ENCODE data around the gene ENAH.

ENAH gene

GRCh38 chr1:225608014-225608796 is 44.7 kb downstream of the ENAH start:
- H3K4me1 ChIP-seq (ENCODE audit: control insufficient read depth, low read length) = no peaks in the 10 kb centered on the region
- no peaks in the 10 kb centered on the region for H3K9me3 ChIP-seq (ENCODE audit: control insufficient read depth, insufficient read depth, low read length)
- H3K4me2 ChIP-seq (ENCODE audit: low read length) = no peak overlapping the region
- peaks cover 4% of the 10 kb centered on the region; the same call in 1 of the 2 replicates for H3K27me3 ChIP-seq (ENCODE audit: control insufficient read depth, low read length)
- no peaks in the 10 kb centered on the region for H3F3A ChIP-seq (ENCODE audit: control insufficient read depth, insufficient read depth)
- H3K27ac ChIP-seq (ENCODE audit: low read depth, low read length) = no peak overlapping the region
- H3K79me2 ChIP-seq (ENCODE audit: control insufficient read depth, low read length) = no peaks in the 10 kb centered on the region
- H3K9me2 ChIP-seq (replicated peaks; ENCODE audit: control insufficient read depth, low read length) = no peaks in the 10 kb centered on the region
- TF ChIP-seq EZH2phosphoT487 (IDR thresholded peaks at IDR 0.05; ENCODE audit: borderline replicate concordance, low read length) (no peak), CTCF (IDR thresholded peaks at IDR 0.05; ENCODE audit: low read depth, low read length, poor library complexity, severe bottlenecking) (no peak)
- H3K4me3 ChIP-seq (ENCODE audit: low read length) = no peak overlapping the region
- no peaks in the 10 kb centered on the region for H4K20me1 ChIP-seq (ENCODE audit: control insufficient read depth, insufficient read depth, low read depth, low read length)
- H3K36me3 ChIP-seq (ENCODE audit: control insufficient read depth, low read length) = no peaks in the 10 kb centered on the region

DNA sequence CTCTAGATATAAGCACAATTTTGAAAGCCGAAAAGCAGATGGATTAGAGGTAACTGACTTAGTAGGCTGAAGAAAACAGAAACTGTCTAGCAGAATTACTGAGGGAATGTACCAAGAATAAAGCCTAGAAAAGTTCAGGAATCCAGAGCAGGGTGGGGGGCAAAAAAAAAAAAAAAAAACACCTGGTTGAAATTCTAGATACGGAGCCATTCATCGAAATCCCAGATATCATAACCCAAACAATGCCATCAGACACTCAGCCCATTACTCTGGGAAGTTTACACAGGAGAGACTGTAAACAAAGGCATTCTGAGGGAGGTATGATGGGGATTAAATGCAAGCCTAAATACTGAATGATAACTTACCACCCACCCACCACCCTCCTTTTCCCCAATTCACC is 45.6 kb downstream of the ENAH start:
- H3K79me2 ChIP-seq (ENCODE audit: control insufficient read depth, low read length) = no peaks in the 10 kb centered on the region
- peaks cover 4% of the 10 kb centered on the region; the same call in 1 of the 2 replicates for H3K27me3 ChIP-seq (ENCODE audit: control insufficient read depth, low read length)
- H4K20me1 ChIP-seq (ENCODE audit: control insufficient read depth, insufficient read depth, low read depth, low read length) = no peaks in the 10 kb centered on the region
- no peak overlapping the region for H3K4me3 ChIP-seq (ENCODE audit: low read length)
- H3K9me3 ChIP-seq (ENCODE audit: control insufficient read depth, insufficient read depth, low read length) = no peaks in the 10 kb centered on the region
- no peaks in the 10 kb centered on the region for H3K36me3 ChIP-seq (ENCODE audit: control insufficient read depth, low read length)
- no peak overlapping the region for H3K4me2 ChIP-seq (ENCODE audit: low read length)
- no peak overlapping the region for H3K27ac ChIP-seq (ENCODE audit: low read depth, low read length)
- no peak for TF ChIP-seq CTCF (IDR thresholded peaks at IDR 0.05; ENCODE audit: low read depth, low read length, poor library complexity, severe bottlenecking)
- TF ChIP-seq EZH2phosphoT487 (IDR thresholded peaks at IDR 0.05; ENCODE audit: borderline replicate concordance, low read length) = no peak
- no peaks in the 10 kb centered on the region for H3K9me2 ChIP-seq (replicated peaks; ENCODE audit: control insufficient read depth, low read length)
- H3F3A ChIP-seq (ENCODE audit: control insufficient read depth, insufficient read depth) = no peaks in the 10 kb centered on the region
- no peaks in the 10 kb centered on the region for H3K4me1 ChIP-seq (ENCODE audit: control insufficient read depth, low read length)

- H3K4me1 ChIP-seq (ENCODE audit: control insufficient read depth, low read length) = no peaks in the 10 kb centered on the region
- peaks cover 4% of the 10 kb centered on the region; the same call in 1 of the 2 replicates for H3K27me3 ChIP-seq (ENCODE audit: control insufficient read depth, low read length)
- no peaks in the 10 kb centered on the region for H3K9me2 ChIP-seq (replicated peaks; ENCODE audit: control insufficient read depth, low read length)
- no peak overlapping the region for H3K4me2 ChIP-seq (ENCODE audit: low read length)
- no peaks in the 10 kb centered on the region for H3K36me3 ChIP-seq (ENCODE audit: control insufficient read depth, low read length)
- H3K4me3 ChIP-seq (ENCODE audit: low read length) = no peak overlapping the region
- H3F3A ChIP-seq (ENCODE audit: control insufficient read depth, insufficient read depth) = no peaks in the 10 kb centered on the region
- H3K79me2 ChIP-seq (ENCODE audit: control insufficient read depth, low read length) = no peaks in the 10 kb centered on the region
- no peak for TF ChIP-seq CTCF (IDR thresholded peaks at IDR 0.05; ENCODE audit: low read depth, low read length, poor library complexity, severe bottlenecking)
- no peak for TF ChIP-seq EZH2phosphoT487 (IDR thresholded peaks at IDR 0.05; ENCODE audit: borderline replicate concordance, low read length)
- no peak overlapping the region for H3K27ac ChIP-seq (ENCODE audit: low read depth, low read length)
- no peaks in the 10 kb centered on the region for H3K9me3 ChIP-seq (ENCODE audit: control insufficient read depth, insufficient read depth, low read length)
- no peaks in the 10 kb centered on the region for H4K20me1 ChIP-seq (ENCODE audit: control insufficient read depth, insufficient read depth, low read depth, low read length)
Observed at GRCh38 chr1:225603538-225604354, 49.2 kb downstream of the ENAH start.
